HepG2 (cell line): ENCODE measurements around the gene PHKA2. TPM values are rescaled to one million over a fixed set of nuclear protein-coding genes. Genes with fewer than 3 reads are reported as not detected.

Source experiments
- ATAC-seq: fragments of 200-7000 bp; cut with Tn5 transposase; 3 replicates; pipeline ENCODE4 v1.9.1; 2020; ENCODE audit warnings: mild to moderate bottlenecking, moderate library complexity
- BruUV-seq: library from RNA; stranded (reverse); fragments of 400-500 nt; replicated peaks from 2 replicates; lab custom pipeline; 2021; lab: Mats Ljungman, UMichigan
- CTCF ChIA-PET: fragments of 300-600 bp; formaldehyde crosslinking; extraction: SDS; loops from one replicate; lab custom pipeline; 2021; ENCODE audit warnings: low total read pairs, inconsistent platforms, low intra/inter-chr PET ratio; lab: Yijun Ruan, JAX
- POLR2A ChIA-PET: fragments of 350-600 bp; sonication (Branson Sonifier 250); formaldehyde crosslinking; loops from one replicate; lab custom pipeline; 2020; ENCODE audit warnings: antibody characterized with exemption, inconsistent platforms; lab: Yijun Ruan, JAX
- DNase-seq: peaks from one replicate; pipeline ENCODE4 v3.0.0-alpha.2; 2015; ENCODE audit warnings: low spot score
- FAIRE-seq: peaks from 3 replicates; lab custom pipeline; 2011; peaks lifted over from hg19 to GRCh38; lab: Jason Lieb, UNC
- H2AFZ ChIP-seq: one replicate; pipeline ENCODE4 v1.6.1; 2011; ENCODE audit warnings: low read length, inconsistent platforms
- H3K27ac ChIP-seq: fragments of 300-600 bp; 3 replicates; pipeline ENCODE4 v1.8.0; 2011; ENCODE audit warnings: mixed run types, mild to moderate bottlenecking, mixed read lengths, low read length, inconsistent platforms; ENCODE audit not compliant: insufficient read depth; ENCODE audit errors: extremely low read length
- H3K27me3 ChIP-seq, 2 experiments: fragments of 200-600 bp in 1 of 2; 2 replicates in 1 of 2; 3 replicates in 1 of 2; pipeline versions ENCODE4 v1.6.0 to v1.8.0; 2011; ENCODE audit warnings: low read length in 2 of 2, mild to moderate bottlenecking in 2 of 2, moderate library complexity in 2 of 2, inconsistent platforms in 1 of 2; ENCODE audit not compliant: insufficient read depth in 2 of 2, control insufficient read depth in 1 of 2
- H3K36me3 ChIP-seq, 2 experiments: fragments of 200-600 bp in 1 of 2; replicated peaks in 1 of 2; 2 replicates in 1 of 2; 3 replicates in 1 of 2; pipeline versions ENCODE4 v1.5.1 to v1.8.0; 2011; ENCODE audit warnings: low read length in 2 of 2, inconsistent platforms in 1 of 2; ENCODE audit not compliant: insufficient read depth in 2 of 2, control insufficient read depth in 1 of 2
- H3K4me1 ChIP-seq: 2 replicates; pipeline ENCODE4 v1.5.1; 2012; ENCODE audit warnings: low read length, inconsistent platforms; ENCODE audit not compliant: insufficient read depth
- H3K4me2 ChIP-seq: 2 replicates; pipeline ENCODE4 v1.6.0; 2011; ENCODE audit warnings: low read depth, low read length, inconsistent platforms
- H3K4me3 ChIP-seq, 3 experiments: fragments of 200-600 bp in 1 of 3; sonication (generic), shearing (Covaris generic) in 1 of 3; replicated peaks in 1 of 3; 2 replicates each; pipeline ENCODE4 v1.5.1; 2011 to 2016; ENCODE audit warnings: low read length in 3 of 3, inconsistent platforms in 2 of 3, low read depth in 2 of 3, mild to moderate bottlenecking in 2 of 3, control low read depth in 1 of 3, mixed read lengths in 1 of 3; ENCODE audit not compliant: insufficient read depth in 1 of 3
- H3K79me2 ChIP-seq: one replicate; pipeline ENCODE4 v1.6.1; 2011; ENCODE audit warnings: low read length, inconsistent platforms; ENCODE audit not compliant: insufficient read depth
- H3K9ac ChIP-seq: 2 replicates; pipeline ENCODE4 v1.6.0; 2011; ENCODE audit warnings: mild to moderate bottlenecking, low read depth, low read length, inconsistent platforms; ENCODE audit not compliant: insufficient read depth
- H3K9me3 ChIP-seq: 2 replicates; pipeline ENCODE4 v1.5.1; 2012; ENCODE audit warnings: mild to moderate bottlenecking, low read length
- H4K20me1 ChIP-seq: 2 replicates; pipeline ENCODE4 v1.6.0; 2011; ENCODE audit warnings: inconsistent platforms, mild to moderate bottlenecking, low read length, moderate library complexity; ENCODE audit not compliant: insufficient read depth
- CHCHD3 ChIP-seq: sonication (generic); formaldehyde crosslinking; IDR thresholded peaks from 2 replicates; pipeline ENCODE4 v1.8.0; 2022; ENCODE audit warnings: mild to moderate bottlenecking, missing genetic modification reagents, moderate library complexity
- DRAP1 ChIP-seq: IDR thresholded peaks from 2 replicates; pipeline ENCODE4 v1.6.1; 2016; ENCODE audit warnings: missing genetic modification reagents, missing compliant biosample characterization
- JARID2 ChIP-seq: sonication (generic); formaldehyde crosslinking; IDR thresholded peaks from 2 replicates; pipeline ENCODE4 v1.8.1; 2023; ENCODE audit warnings: missing genetic modification reagents, inconsistent platforms; ENCODE audit not compliant: insufficient replicate concordance
- MAFK ChIP-seq, 2 experiments: IDR thresholded peaks in 1 of 2; conservative IDR thresholded peaks in 1 of 2; 2 replicates each; pipeline ENCODE4 v1.6.1; 2011; ENCODE audit warnings: improper control_type of control experiment in 2 of 2, low read length in 2 of 2
- NCOA5 ChIP-seq: sonication (generic); formaldehyde crosslinking; IDR thresholded peaks from 2 replicates; pipeline ENCODE4 v1.4.0; 2020; ENCODE audit warnings: missing genetic modification reagents
- ZNF205 ChIP-seq: IDR thresholded peaks from 2 replicates; pipeline ENCODE4 v1.6.1; 2018; ENCODE audit warnings: missing biosample characterization, missing genetic modification reagents
- ZNF569 ChIP-seq: sonication (generic); formaldehyde crosslinking; IDR thresholded peaks from 2 replicates; pipeline ENCODE4 v1.5.0; 2020; ENCODE audit warnings: mild to moderate bottlenecking, missing genetic modification reagents, moderate library complexity, borderline replicate concordance
- ZNF605 ChIP-seq: sonication (generic); formaldehyde crosslinking; IDR thresholded peaks from 2 replicates; pipeline ENCODE4 v1.8.0; 2022; ENCODE audit warnings: mild to moderate bottlenecking, missing genetic modification reagents
- WGBS: methylation state at CpG from one replicate; pipeline ENCODE4 v1.1.6; 2017; ENCODE audit warnings: low lambda C conversion rate; 5-methylcytosine and 5-hydroxymethylcytosine counted together
- in situ Hi-C: cut with HindIII; loops from 2 replicates; pipeline ENCODE4 v1.10.0; 2017; ENCODE audit warnings: low pct_unique_long_range_greater_than_20kb; ENCODE audit not compliant: extremely low pct_ligation_motif_present
- intact Hi-C: fragments of 100-400 bp; cut with micrococcal nuclease; formaldehyde crosslinking; loops from one replicate; pipeline ENCODE4 v1.10.0; 2022; ENCODE audit not compliant: unreplicated experiment
- polyA plus RNA-seq, 8 experiments: library from polyadenylated mRNA; depleted of rRNA in 3 of 8; stranded (reverse) in 7 of 8; unstranded in 1 of 8; fragments of >200 nt; fragmentation: Illumina TruSeq in 4 of 8; extraction: Trizol in 4 of 8; gene quantifications; 2 replicates each; pipeline versions ENCODE4 v1.2.1 to v1.2.3, GENCODE V29; 2011 to 2016; ENCODE audit warnings: low read depth in 4 of 8, missing spikeins in 1 of 8, mixed read lengths in 1 of 8; ENCODE audit not compliant: insufficient read depth in 1 of 8
- total RNA-seq, 5 experiments: library from RNA; depleted of rRNA; stranded (reverse); fragments of >200 nt; fragmentation: Illumina TruSeq; extraction: Trizol; gene quantifications; 2 replicates each; pipeline ENCODE4 v1.2.3, GENCODE V29; 2016; ENCODE audit warnings: low read depth in 1 of 5

PHKA2 gene
- total and polyA plus RNA-seq, 2 of the 13 experiments (the other 11 are each of a cell fraction or from before 2014, with no cell fraction given): 20.5 to 273 TPM

GRCh38 chrX:18871161-18871890, 112.6 kb downstream of the PHKA2 start (continued):
- TF ChIP-seq ZNF205 (no peak), ZNF569 (no peak), ZNF605 (CRISPR knock-in tag) (no peak)

GRCh38 chrX:18864390-18864920, 119.5 kb downstream of the PHKA2 start:
- no peak overlapping the region for H3K9ac ChIP-seq
- CTCF ChIA-PET: no interaction called here
- H3K9me3 ChIP-seq: no peaks in the 10 kb centered on the region
- no peak for FAIRE-seq
- 73% methylated on average over 15 of the region's 15 CpGs for WGBS
- no peaks in the 10 kb centered on the region for H3K79me2 ChIP-seq
- in situ Hi-C loops (no loop called here), intact Hi-C loops (no loop called here)
- H4K20me1 ChIP-seq: no peaks in the 10 kb centered on the region
- no peak for ATAC-seq
- no peak overlapping the region for H3K27ac ChIP-seq
- no peak overlapping the region for H3K4me3 ChIP-seq
- BruUV-seq: no TSS peak
- no peak overlapping the region for H2AFZ ChIP-seq
- no peaks in the 10 kb centered on the region for H3K27me3 ChIP-seq
- no peaks in the 10 kb centered on the region for H3K4me1 ChIP-seq
- H3K36me3 ChIP-seq: no peaks in the 10 kb centered on the region
- TF ChIP-seq JARID2 (no peak), MAFK (conservative IDR thresholded peaks at IDR 0.05 in 1 of 2, IDR thresholded peaks at IDR 0.05 in 1 of 2; ENCODE audit: low read length in 2 of 2) (no peak), DRAP1 (CRISPR knock-in tag) (no peak), CHCHD3 (CRISPR knock-in tag) (no peak), NCOA5 (CRISPR knock-in tag) (no peak)
- DNase-seq: no peak
- H3K4me2 ChIP-seq: no peak overlapping the region
- POLR2A ChIA-PET: no interaction called here
